GM19240 (cell line): ENCODE data around the gene PAX7.

Experiments used
- DNase-seq: peaks from one replicate; pipeline ENCODE4 v3.0.0; 2011; ENCODE audit warnings: low spot score; ENCODE audit not compliant: insufficient read length

PAX7 gene

DNA sequence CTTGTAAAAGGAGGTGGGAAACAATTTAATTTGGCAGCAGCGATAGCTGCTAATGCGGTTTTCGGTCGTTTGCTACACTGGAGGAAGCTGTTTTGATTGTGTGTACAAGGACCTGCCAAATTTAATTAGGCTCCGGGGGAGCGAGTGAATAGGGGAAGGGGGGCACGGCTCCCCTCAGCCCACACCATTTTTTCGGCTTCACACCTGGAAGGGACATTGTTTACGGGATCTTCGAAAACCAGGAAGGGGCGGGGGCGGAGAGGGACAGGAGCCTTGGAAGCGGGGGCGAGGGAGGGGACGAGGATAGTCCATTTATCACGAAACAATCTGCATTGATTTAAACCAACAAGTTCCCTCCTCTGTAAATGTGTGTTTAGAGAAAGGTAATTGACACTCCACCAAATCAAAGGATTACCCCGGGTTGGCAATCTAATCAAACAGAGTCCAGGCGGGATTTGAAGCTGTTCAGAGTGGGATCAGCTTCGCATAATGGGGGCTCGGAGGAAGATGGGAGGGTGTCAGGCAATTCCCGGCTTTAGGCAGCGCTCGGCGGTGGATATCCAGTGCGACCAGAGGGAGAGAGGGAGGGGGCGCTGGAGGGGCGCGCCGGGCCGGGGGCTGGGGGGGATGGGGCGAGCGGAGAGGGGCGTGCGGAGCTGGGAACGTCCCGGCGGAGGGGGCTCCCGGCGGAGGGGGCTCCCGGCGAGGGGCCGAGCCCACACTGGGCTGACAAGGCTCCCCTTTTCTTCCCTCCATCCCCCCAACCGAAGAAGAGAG is 9.8 kb downstream of the PAX7 start:
- DNase-seq = no peak

DNA sequence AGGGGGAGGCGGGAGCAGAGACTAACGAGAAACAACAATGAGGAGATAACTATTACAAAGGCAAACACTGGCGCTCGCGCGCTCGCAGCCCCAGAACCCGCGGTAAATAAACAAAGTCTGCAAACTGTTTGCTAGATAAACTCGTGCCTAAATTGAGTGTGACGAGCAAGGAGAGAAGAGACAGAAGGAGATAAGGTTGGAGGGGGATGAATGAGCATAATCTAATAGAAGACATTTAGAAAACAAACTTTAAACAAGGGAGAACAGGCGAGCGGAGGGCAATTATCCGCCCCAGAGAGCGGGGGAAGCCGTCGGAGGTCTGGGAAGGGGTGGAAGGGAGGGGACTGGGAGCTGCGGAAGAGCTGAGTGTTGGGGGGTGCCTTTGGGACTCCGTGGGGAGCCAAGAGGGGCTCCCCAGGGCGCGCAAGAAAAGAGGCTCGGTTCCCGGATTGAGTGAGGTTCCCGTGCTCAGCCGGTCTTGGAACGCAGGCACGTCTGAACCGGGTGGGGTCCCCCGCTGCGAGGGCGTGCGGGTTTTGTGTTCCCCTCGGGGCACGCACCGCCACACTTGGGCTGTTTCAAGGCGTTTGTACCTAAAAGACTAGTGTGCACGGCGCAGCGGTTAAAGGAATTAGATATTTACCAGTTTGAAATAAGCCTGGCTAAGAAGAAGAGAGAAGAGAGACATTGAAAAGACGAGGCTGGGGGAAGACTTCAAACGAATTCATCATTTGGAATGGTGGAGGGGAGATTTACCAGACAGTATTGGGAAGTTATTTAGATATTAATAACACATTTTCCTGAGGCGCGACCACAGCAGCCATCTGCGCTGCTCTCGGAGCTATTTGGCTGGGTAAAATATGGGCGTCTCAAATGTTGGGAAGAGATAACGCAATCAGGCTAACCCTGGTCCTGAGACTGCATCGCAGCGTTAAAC is 10.6 kb downstream of the PAX7 start:
- no peak for DNase-seq

DNA sequence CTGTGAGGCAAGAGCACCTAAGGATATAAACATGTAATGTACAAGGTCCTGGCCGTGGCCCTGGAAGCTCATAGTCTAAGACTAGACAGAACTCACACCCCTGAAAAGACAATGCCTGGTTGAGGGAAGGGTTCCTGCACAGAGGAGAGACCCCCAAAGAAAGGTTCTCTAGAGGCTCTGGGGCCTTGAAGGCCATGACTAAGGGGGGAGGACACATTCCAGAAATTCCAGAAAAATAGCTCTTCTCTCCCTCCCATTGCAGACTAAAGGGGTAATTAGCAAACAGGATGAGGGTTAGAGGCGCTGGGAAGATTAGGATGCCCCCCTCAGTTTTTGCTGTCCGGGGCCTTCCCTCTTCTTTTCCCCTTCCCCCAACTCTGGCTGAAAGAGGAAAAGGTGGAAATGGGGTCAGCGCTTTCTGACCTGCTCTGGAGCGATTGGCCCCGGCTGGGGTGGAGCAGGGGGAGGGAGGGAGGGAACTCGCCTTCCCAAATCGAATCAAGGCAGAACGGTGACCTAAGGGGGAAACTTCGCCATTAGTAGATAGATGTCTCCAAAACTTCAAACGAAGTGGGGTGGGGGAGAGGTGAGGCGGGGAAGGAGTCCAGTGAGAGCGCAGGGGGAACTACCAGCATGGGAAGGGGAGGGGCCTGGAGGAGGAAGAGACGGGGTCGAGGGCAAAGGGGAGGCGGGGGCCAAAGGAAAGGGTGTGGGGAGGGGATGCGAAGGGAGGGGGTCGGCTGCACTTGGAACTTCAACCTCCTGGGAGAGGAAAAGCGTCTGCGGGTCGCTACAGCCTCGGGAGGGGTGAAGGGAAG is 11.8 kb downstream of the PAX7 start:
- no peak for DNase-seq

DNA sequence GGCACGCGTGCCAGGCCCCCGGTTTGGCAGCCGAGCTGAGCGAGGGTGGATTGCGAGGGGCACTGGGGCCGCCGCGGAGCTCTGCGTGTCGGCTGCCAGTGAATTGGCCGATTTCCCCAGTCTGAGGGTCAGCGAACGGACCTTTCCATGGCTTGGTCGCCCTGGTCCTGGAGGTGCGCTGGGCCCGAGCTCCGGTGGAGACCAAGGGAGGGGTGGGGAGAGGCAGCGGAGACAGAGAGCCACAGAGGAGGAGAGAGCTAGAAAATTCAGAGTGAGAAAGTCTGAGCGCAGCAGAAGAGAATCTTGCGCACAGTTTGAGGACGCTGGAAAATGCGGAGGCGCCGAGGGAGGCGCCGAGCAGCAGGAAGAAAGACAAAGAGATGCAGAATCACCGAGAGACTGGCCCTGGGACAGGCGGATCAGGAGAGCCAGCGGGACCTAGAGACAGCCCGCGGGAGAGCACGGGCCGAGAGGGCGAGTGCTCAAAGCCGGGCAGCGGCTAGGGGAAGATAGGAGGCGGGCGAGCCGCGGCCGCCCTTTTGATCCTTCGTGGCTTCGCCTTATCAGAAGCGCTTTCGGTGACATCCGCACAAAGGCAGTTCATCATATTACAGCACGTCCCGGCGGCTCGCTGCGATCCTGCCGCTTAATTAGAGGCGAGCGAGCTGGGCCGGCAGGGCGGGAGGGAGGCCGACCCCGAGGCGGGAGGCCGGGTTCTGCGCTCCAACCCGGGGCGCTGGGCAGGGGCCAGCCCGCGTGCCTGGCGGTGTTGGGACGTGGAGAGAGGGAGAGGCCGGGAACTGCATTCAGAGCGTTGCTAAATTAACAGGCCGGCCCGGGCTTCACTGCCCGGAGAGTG is 12.7 kb downstream of the PAX7 start:
- DNase-seq = no peak

- no peak for DNase-seq
Observed at GRCh38 chr1:18644013-18644399, 13.4 kb downstream of the PAX7 start.

GRCh38 chr1:18644446-18644845 is 13.8 kb downstream of the PAX7 start:
- DNase-seq = no peak

DNA sequence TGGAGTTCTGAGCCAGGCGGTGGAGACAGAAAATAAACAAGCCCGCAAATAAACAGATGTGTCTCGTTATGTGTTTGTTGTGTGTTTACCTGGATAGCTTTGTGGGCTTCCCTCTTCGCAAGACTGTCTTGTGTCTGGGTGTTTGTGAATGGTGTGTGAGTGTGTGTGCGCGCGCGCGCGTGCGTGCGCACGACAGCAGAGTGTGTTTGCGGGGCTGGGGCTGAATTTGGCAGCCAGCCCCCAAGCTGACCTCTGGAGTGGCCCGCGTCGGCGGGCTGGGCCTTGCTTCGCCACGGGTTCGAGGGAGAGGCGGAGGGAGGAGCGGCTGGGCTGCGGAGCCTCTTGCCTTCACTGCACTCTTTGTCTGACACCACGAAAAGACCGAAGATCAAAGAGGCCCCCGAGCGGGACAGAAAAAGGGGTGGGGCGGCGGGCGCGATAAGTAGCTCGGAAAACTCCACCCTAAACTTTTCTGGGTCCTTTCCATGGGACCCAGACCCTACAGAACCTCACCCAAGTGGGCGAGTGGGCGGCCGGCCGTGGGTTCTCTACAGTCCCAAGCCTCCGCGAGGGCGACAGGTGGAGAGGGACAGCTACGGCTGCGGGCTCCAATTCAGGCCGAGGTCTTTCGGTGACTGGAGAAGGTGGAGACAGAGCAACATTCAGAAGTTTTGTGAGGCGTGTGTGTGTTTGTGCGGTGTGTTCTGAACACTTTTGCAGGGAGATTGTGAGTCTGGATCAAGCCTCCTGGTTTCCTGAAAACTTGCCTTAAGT is 14.5 kb downstream of the PAX7 start:
- no peak for DNase-seq

- no peak for DNase-seq
Observed at GRCh38 chr1:18645747-18646090, 15.1 kb downstream of the PAX7 start.

DNA sequence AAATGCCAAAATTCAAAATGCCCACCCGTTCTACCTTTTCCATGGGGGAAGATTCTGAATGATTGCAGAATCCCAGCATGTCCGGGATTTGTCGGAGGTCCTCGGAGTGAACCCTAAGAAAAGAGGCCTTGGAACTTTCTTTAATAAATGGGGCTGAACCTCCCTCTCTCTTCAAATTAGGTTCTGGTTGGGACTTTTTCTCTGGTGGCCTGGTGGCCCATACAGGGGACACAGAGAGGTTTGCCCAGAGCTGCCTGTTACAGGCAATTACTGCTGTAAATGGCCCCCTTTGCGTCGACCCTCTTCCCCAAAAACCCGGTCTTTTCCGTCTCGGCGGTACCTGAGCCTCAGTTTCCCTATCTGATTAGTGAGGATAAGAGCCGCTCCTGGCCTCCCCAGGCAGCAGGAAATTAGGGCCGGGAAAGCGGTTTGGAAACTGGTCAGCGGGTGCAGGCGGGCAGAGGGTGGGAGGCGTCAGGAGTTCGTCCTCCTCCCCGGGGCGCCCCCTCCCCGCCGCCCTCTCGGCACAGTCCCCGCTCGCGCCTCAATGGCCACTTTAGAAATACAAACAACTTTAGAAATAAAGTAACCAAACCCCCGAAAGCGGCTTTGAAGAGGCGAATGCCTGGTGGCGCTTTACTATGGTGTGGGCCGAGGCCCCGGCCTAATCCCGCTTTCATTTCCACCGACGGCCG is 15.6 kb downstream of the PAX7 start:
- no peak for DNase-seq

DNA sequence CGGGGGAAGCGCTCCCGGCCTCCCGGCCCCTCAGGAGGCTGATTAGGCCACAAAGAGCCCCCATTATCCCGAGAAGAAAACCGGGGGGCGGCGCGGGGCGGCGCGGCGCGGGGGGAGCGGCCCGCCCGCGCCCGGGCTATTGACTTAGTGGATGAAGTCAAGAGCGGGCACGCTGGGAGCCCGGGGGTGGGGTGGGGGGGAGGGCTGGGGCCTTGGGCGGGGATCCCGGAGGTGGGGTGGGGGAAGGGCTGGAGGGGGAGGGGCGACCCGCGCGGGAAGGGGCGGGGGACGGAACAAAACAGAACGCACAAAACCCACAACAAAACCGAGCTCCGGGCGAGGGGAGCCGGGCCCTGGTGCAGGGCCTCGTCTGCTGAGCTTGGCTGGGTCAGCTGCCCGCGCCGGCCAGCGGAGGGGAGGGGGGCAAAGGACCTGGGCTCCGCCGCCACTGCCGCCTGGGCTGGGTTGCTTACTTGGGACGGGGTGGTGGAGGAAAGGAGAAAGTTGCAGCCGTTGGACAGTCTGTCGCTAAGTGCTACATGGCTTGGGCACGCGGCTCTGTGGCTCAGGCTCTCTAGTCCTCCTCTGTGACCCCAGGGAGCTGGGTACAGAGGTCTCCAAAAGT is 16.3 kb downstream of the PAX7 start:
- no peak for DNase-seq

- no peak for DNase-seq
Observed at GRCh38 chr1:18647681-18648214, 17.1 kb downstream of the PAX7 start.

DNA sequence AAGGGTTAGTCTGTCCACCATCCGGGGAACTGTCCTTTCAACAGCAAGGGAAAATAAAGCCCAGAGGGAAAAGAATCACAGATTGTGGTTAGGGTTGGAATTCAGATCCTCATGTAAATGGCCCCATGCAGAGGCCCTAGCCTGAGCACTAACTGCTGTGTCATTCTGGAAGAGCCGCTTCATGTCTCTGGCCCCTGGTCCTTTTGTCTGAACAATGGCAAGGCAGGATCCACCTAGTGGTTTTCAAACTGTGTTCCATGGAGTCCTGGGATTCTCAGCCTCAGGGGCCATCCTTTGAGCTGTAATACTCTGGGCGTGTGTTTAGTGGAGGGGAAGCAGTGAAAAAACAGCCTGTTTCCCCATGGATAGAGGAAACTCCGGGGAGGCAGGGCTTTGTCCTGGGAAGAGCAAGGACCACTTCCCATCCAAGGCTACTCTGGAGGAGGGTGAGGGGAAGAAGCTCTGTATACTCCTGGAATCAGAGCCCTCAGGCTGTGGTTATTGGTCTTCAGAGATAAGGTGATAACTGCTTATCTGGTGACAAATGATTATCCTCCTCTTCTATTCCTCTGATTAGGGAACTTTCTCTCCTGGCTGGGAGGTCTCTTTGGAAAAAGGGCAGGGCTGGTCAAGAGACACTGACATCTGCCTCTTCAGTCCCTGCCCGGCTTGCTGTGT is 19.2 kb downstream of the PAX7 start:
- DNase-seq = no peak

- DNase-seq = no peak
Observed at GRCh38 chr1:18651713-18652112, 21.1 kb downstream of the PAX7 start.

DNA sequence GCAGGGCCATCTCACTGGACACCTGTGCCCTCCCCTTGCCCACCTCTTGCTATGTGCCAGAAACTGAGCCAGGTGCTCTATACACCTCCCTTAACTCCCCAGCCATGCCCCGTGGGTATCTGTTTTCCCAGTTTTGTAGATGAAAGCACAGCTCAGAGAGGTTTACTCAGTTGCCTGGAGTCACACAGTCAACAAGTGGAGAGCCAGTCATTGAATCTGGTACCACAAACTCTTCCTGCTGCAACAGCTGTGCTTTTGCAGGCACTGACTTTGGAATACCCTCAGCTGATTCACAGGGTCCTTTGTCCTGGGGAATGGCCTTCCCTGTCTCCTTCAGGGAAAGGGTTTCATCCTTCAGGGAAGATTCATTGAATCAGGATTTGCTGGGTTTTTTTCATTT is 22.1 kb downstream of the PAX7 start:
- DNase-seq = no peak

DNA sequence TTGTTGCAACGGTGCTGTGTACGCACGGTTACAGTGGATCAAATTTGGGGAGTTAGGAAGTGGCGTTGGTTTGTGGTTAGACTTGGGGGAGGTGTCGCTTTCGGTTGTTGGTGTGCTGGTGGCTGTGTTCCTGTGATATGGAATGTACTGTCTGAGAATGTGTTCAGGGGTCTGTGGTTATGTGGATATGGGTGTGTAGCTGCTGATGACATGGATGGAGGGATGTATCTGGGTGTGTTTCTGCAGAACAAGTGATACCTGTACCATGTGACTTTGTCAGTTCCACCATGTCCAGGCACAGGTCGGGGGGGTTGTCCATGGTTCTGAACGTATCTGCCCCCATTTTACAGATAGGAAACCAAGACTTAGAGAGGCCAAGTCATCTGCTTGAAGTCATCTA is 22.7 kb downstream of the PAX7 start:
- no peak for DNase-seq

GRCh38 chr1:18653916-18654315 is 23.3 kb downstream of the PAX7 start:
- no peak for DNase-seq

DNA sequence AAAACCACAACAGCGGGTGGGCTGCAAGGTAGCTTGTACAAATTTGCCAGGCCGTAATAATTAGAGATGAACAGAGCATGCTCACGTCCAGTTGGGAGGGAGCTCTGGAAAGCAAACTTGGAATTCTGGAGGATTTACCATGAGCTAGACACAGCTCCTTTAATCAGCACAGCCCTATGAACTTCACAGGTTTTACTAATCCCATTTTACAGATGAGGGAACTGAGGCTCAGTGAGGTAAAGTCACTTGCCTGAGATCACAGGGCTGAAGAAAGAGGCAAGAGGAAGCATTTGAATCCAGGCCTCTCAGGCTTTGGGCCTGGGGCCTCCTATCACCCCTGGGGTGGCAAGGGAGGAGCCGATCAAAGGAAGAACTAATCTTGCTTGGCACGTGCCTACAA is 24.0 kb downstream of the PAX7 start:
- DNase-seq = no peak

DNA sequence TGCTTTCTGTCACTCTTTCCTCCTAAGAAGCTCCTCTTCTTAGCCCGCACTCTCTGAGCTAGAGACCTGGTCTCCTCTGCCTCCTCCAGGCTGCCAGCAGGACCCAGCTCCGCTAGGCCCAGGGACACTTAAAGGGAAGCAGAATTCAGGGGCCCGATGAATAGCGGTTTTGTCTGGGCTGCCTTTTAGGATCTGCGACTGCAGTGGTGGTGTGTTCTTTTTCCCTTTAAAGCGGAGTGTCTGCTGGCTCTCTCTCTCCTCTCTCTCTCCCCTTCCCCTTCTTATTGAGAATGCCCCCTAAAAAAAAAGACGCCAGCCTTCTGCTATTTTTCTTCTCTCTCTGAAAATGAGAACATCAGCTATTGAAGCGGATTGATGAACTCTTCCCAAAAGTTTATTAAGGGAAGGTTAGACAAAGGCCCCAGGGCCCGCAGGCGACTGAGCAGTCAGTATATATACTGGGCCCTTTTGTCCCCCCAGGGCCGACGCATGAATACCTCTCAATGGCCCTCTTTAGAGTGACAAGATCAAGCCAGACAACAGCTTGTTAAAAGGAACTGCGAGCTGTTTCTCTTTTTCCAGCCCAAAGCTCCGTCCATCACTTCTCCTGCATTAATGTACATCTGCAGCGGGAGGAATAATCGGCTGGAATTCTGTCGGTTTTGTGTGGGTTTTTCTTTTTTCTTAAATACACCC is 27.0 kb downstream of the PAX7 start:
- no peak for DNase-seq
